Upper lobe of left lung (tissue), 6 donors: ENCODE data around the gene TXNRD1. TPM values are rescaled to one million over a fixed set of nuclear protein-coding genes. Genes with fewer than 3 reads are reported as not detected.

Experiments
- ATAC-seq, 2 donors: fragments of 200-7000 bp; cut with Tn5 transposase; one replicate each; pipeline ENCODE4 v1.9.1; 2022; ENCODE audit warnings: mild to moderate bottlenecking in 2 of 2, moderate library complexity in 2 of 2; ENCODE audit not compliant: low FRiP score in 2 of 2
- DNase-seq, 2 donors: peaks; one replicate each; pipeline ENCODE4 v3.0.0-alpha.2; 2019 to 2020
- H3K27ac ChIP-seq, 4 donors: fragments of 200-600 bp; sonication (generic); one replicate each; pipeline ENCODE4 v1.5.1; 2016 to 2019
- H3K27me3 ChIP-seq, 4 donors: fragments of 200-600 bp; sonication (generic); one replicate each; pipeline ENCODE4 v1.5.1; 2017 to 2019
- H3K36me3 ChIP-seq, 4 donors: fragments of 200-600 bp; sonication (generic); one replicate each; pipeline ENCODE4 v1.5.1; 2016 to 2019
- H3K4me1 ChIP-seq, 4 donors: fragments of 200-600 bp; sonication (generic); one replicate each; pipeline ENCODE4 v1.5.1; 2018 to 2019
- H3K4me3 ChIP-seq, 4 donors: fragments of 200-600 bp; sonication (generic); one replicate each; pipeline ENCODE4 v1.5.1; 2017 to 2019; ENCODE audit warnings: mild to moderate bottlenecking in 2 of 4, moderate library complexity in 1 of 4
- H3K9me3 ChIP-seq, 4 donors: fragments of 200-600 bp; sonication (generic); one replicate each; pipeline ENCODE4 v1.5.1; 2018 to 2019
- CTCF ChIP-seq, 6 experiments: fragments of 450-650 bp in 4 of 6; fragments of 200-600 bp in 2 of 6; sonication (generic) in 2 of 6; IDR thresholded peaks; one replicate each; pipeline ENCODE4 v1.5.1; 2016 to 2019; ENCODE audit warnings: antibody characterized with exemption in 6 of 6
- EP300 ChIP-seq, 4 donors: sonication (generic); formaldehyde crosslinking; IDR thresholded peaks; one replicate each; pipeline ENCODE4 v1.5.1; 2017; ENCODE audit warnings: antibody characterized with exemption in 4 of 4, control low read depth in 2 of 4
- POLR2A ChIP-seq, 4 donors: fragments of 450-650 bp; IDR thresholded peaks; one replicate each; pipeline ENCODE4 v1.5.1; 2016 to 2017; ENCODE audit warnings: antibody characterized with exemption in 4 of 4, mild to moderate bottlenecking in 2 of 4
- POLR2AphosphoS5 ChIP-seq, 2 donors: sonication (generic); formaldehyde crosslinking; IDR thresholded peaks; one replicate each; pipeline ENCODE4 v1.5.1; 2017; ENCODE audit warnings: antibody characterized with exemption in 2 of 2
- WGBS, 2 donors: methylation state at CpG; one replicate each; pipeline ENCODE4 v1.1.5; 2017 to 2018; 5-methylcytosine and 5-hydroxymethylcytosine counted together
- total RNA-seq, 6 donors: library from RNA; depleted of rRNA in 4 of 6; stranded (reverse); fragments of >200 nt in 4 of 6; gene quantifications; one replicate each; pipeline versions ENCODE4 v1.1.0 to v1.2.1, GENCODE V29; 2016 to 2021
- donor health status: DM: no; HTN: no; CAD: no; lungs with moderate emphysema.
- donor health status: DM: no; HTN: yes; CAD: no; lungs with severe emphysema.

The TXNRD1 gene
- total RNA-seq, 6 donors from 2014 or later: 124 to 381 (median 162) TPM

GRCh38 chr12:104315326-104316224 is 100.0 kb downstream of the TXNRD1 start:
- 77 to 86% methylated on average over 10 of the region's 10 CpGs for WGBS, 2 donors
- no peaks in the 10 kb centered on the region for H3K4me1 ChIP-seq
- peaks cover 45 to 100% (median 87%) of the 10 kb centered on the region in 4 donors for H3K36me3 ChIP-seq
- no peak overlapping the region for H3K4me3 ChIP-seq
- TF ChIP-seq POLR2A (IDR thresholded peaks at IDR 0.05): no peak
- no peaks in the 10 kb centered on the region for H3K9me3 ChIP-seq
- ATAC-seq: no peak
- H3K27ac ChIP-seq: no peak overlapping the region
- H3K27me3 ChIP-seq: no peaks in the 10 kb centered on the region
- DNase-seq: no peak

DNA sequence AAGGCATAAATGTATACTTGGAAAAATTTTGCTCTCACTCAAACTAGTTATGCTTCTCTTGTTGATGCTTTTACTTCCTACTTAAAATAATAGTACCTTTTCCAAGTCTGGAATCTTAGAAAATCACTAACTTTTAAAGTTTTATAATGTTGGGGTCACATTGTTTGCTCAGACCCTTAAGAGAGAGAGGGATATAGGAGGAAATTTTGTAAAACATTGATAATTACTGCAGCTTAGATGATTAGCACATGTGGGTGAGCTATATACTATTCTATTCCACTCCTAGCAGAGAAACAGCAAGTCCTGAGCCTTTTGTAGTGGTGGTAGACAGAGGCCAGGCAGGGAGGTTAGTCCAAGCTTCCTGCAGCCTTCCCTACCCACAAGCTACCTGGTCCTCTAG is 101.4 kb downstream of the TXNRD1 start:
- ATAC-seq (no peak), DNase-seq (no peak)
- Histone ChIP-seq H3K9me3 (no peaks in the 10 kb centered on the region), H3K4me3 (no peak overlapping the region), H3K4me1 (no peaks in the 10 kb centered on the region), H3K27me3 (no peaks in the 10 kb centered on the region), H3K36me3 (peaks cover 48 to 100% (median 89%) of the 10 kb centered on the region in 4 donors), H3K27ac (no peak overlapping the region)
- no peak for TF ChIP-seq CTCF (IDR thresholded peaks at IDR 0.05)
- TF ChIP-seq EP300 (IDR thresholded peaks at IDR 0.05): no peak
- no peak for TF ChIP-seq POLR2AphosphoS5 (IDR thresholded peaks at IDR 0.05)
- TF ChIP-seq POLR2A (IDR thresholded peaks at IDR 0.05): no peak

DNA sequence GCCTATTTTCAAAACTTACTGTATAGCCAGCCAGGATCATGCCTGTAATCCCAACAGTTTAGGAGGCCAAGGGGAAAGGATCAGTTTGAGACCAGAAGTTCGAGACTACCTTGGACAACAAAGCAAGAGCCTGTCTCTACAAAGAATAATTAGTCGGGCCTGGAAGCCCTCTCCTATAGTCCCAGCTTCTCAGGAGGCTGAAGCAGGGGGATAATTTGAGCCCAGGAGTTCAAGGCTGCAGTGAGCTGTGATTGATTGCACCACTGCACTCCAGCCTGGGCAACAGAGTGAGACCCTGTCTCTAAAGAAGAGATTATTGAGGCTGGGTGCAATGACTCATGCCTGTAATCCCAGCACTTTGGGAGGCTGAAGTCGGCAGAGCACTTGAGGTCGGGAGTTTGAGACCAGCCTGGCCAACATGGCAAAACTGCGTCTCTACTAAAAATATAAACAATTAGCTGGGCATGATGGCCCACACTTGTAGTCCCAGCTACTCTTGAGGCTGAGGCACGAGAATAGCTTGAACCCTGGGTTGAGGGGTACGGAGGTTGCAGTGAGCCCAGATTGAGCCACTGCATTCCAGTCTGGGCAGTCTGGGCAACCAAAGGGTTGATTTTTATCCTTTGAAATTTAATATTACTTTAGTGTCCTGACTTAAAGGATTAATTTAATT is 102.1 kb downstream of the TXNRD1 start:
- ATAC-seq: no peak
- Histone ChIP-seq H3K4me1 (no peaks in the 10 kb centered on the region), H3K27me3 (no peaks in the 10 kb centered on the region), H3K27ac (no peak overlapping the region), H3K36me3 (peaks cover 46 to 99% (median 86%) of the 10 kb centered on the region in 4 donors), H3K4me3 (no peak overlapping the region), H3K9me3 (no peaks in the 10 kb centered on the region)
- 95 to 97% methylated on average over 7 of the region's 7 CpGs for WGBS, 2 donors
- no peak for TF ChIP-seq POLR2A (IDR thresholded peaks at IDR 0.05)
- TF ChIP-seq CTCF (IDR thresholded peaks at IDR 0.05): no peak
- no peak for TF ChIP-seq POLR2AphosphoS5 (IDR thresholded peaks at IDR 0.05)
- TF ChIP-seq EP300 (IDR thresholded peaks at IDR 0.05): no peak
- DNase-seq: no peak

- H3K4me1 ChIP-seq: no peaks in the 10 kb centered on the region
- no peak for TF ChIP-seq POLR2AphosphoS5 (IDR thresholded peaks at IDR 0.05)
- TF ChIP-seq CTCF (IDR thresholded peaks at IDR 0.05): no peak
- TF ChIP-seq EP300 (IDR thresholded peaks at IDR 0.05): no peak
- TF ChIP-seq POLR2A (IDR thresholded peaks at IDR 0.05): no peak
- 97 to 100% methylated on average over 1 of the region's 1 CpG for WGBS, 2 donors
- no peak overlapping the region for H3K4me3 ChIP-seq
- H3K9me3 ChIP-seq: no peaks in the 10 kb centered on the region
- no peak overlapping the region for H3K27ac ChIP-seq
- ATAC-seq (no peak), DNase-seq (no peak)
- peaks cover 41 to 89% (median 76%) of the 10 kb centered on the region in 4 donors for H3K36me3 ChIP-seq
- no peaks in the 10 kb centered on the region for H3K27me3 ChIP-seq
Observed at GRCh38 chr12:104319028-104319427, 103.4 kb downstream of the TXNRD1 start.

DNA sequence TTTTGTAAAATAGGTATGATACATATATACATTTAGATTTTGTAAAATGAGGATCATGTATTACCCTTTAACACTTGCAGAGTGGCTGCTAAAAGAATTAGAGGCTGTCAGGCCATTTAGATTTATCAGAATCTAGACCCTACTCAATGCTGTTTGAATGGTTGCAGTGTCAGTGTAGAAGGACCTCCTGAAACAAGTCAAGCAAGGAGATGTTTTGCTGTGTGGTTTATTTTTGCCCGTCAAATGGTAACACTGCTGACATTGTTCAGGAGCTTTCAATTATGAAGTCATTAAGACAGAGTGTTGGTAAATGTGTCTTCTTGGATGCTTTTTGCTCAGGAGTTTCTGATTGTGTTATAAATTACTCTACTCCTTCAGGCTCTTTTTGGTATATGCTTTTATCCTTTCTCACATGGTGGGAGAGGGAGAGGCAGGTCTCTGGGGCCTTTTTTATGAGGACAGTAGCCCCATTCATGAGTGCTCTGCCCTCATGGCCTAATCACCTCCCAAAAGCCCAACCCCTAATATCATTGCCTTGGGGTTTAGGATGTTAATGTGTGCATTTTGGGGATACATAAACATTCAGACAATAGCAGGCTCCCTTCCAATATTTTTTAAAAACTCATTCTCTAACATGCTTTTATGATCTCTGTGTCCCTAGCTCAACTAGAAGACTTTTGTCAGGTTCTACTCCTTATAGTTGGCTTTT is 104.5 kb downstream of the TXNRD1 start:
- ATAC-seq: no peak
- 94 to 96% methylated on average over 1 of the region's 1 CpG for WGBS, 2 donors
- no peaks in the 10 kb centered on the region for H3K27me3 ChIP-seq
- H3K27ac ChIP-seq: no peak overlapping the region
- peaks cover 41 to 89% (median 75%) of the 10 kb centered on the region in 4 donors for H3K36me3 ChIP-seq
- TF ChIP-seq EP300 (IDR thresholded peaks at IDR 0.05): no peak
- TF ChIP-seq CTCF (IDR thresholded peaks at IDR 0.05): no peak
- no peak for TF ChIP-seq POLR2AphosphoS5 (IDR thresholded peaks at IDR 0.05)
- TF ChIP-seq POLR2A (IDR thresholded peaks at IDR 0.05): no peak
- H3K9me3 ChIP-seq: no peaks in the 10 kb centered on the region
- no peak for DNase-seq
- no peak overlapping the region for H3K4me3 ChIP-seq
- H3K4me1 ChIP-seq: no peaks in the 10 kb centered on the region
